NCI-H748 (cell line): ENCODE data around the gene PDZD2.

Source experiments
- DNase-seq: peaks from one replicate; lab custom pipeline; 2025; ENCODE audit not compliant: unreplicated experiment; lab: John Stamatoyannopoulos, UW

The PDZD2 gene

GRCh38 chr5:31860726-31861433 is 221.9 kb downstream of the PDZD2 start:
- no peak for DNase-seq

- DNase-seq = no peak
These were observed 222.7 kb downstream of the PDZD2 start for GRCh38 chr5:31861601-31862000.

- DNase-seq = no peak
These were observed 225.1 kb downstream of the PDZD2 start for GRCh38 chr5:31863991-31864411.

- DNase-seq = no peak
These were observed 227.2 kb downstream of the PDZD2 start for GRCh38 chr5:31866166-31866565.

GRCh38 chr5:31867219-31867618 is 228.3 kb downstream of the PDZD2 start:
- no peak for DNase-seq

- DNase-seq = no peak
These were observed 241.5 kb downstream of the PDZD2 start for GRCh38 chr5:31880449-31880848.

GRCh38 chr5:31884896-31885295 is 246.0 kb downstream of the PDZD2 start:
- DNase-seq = no peak

GRCh38 chr5:31886206-31886605 is 247.3 kb downstream of the PDZD2 start:
- DNase-seq = no peak

- no peak for DNase-seq
These were observed 248.6 kb downstream of the PDZD2 start for GRCh38 chr5:31887556-31887955.

GRCh38 chr5:31888564-31888963 is 249.6 kb downstream of the PDZD2 start:
- DNase-seq = no peak

- DNase-seq = peak; percentile 84
These were observed 250.2 kb downstream of the PDZD2 start for GRCh38 chr5:31889001-31889561.

- DNase-seq = no peak
These were observed 251.1 kb downstream of the PDZD2 start for GRCh38 chr5:31890046-31890445.

- DNase-seq = no peak
These were observed 255.2 kb downstream of the PDZD2 start for GRCh38 chr5:31894141-31894540.

- no peak for DNase-seq
These were observed 256.4 kb downstream of the PDZD2 start for GRCh38 chr5:31895199-31895820.

- DNase-seq = peak; percentile 57
These were observed 259.2 kb downstream of the PDZD2 start for GRCh38 chr5:31898036-31898632.

GRCh38 chr5:31900296-31900865 is 261.4 kb downstream of the PDZD2 start:
- no peak for DNase-seq

GRCh38 chr5:31901807-31902530 is 263.0 kb downstream of the PDZD2 start:
- no peak for DNase-seq

- DNase-seq = no peak
These were observed 269.5 kb downstream of the PDZD2 start for GRCh38 chr5:31908396-31908795.

GRCh38 chr5:31909073-31909472 is 270.1 kb downstream of the PDZD2 start:
- DNase-seq = no peak

- DNase-seq = no peak
These were observed 272.6 kb downstream of the PDZD2 start for GRCh38 chr5:31911291-31912265.
